Measurements from ENCODE around the gene HACD3.
A peak's percentile ranks its signal among the peaks of the same experiment; 100 is the strongest.
"Not testable (repeated sequence)": the region's sequence is repeated elsewhere in the genome, so short reads cannot be mapped to it uniquely, and the experiment has no call there.

HACD3 gene

GRCh38 chr15:65541231-65541820, 11.1 kb downstream of the HACD3 start:
- TF ChIP-seq, protein P1, sequence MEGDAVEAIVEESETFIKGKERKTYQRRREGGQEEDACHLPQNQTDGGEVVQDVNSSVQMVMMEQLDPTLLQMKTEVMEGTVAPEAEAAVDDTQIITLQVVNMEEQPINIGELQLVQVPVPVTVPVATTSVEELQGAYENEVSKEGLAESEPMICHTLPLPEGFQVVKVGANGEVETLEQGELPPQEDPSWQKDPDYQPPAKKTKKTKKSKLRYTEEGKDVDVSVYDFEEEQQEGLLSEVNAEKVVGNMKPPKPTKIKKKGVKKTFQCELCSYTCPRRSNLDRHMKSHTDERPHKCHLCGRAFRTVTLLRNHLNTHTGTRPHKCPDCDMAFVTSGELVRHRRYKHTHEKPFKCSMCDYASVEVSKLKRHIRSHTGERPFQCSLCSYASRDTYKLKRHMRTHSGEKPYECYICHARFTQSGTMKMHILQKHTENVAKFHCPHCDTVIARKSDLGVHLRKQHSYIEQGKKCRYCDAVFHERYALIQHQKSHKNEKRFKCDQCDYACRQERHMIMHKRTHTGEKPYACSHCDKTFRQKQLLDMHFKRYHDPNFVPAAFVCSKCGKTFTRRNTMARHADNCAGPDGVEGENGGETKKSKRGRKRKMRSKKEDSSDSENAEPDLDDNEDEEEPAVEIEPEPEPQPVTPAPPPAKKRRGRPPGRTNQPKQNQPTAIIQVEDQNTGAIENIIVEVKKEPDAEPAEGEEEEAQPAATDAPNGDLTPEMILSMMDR (IDR thresholded peaks at IDR 0.05; ENCODE audit: low read depth, low read length, missing control alignments) = no peak
- DNase-seq (ENCODE audit: low read depth) = no peak
- in situ Hi-C loops (cut with HindIII; ENCODE audit: low sequenced_read_pairs) = no loop called here
- no peak overlapping the region for H3K4me3 ChIP-seq (ENCODE audit: low read depth, low read length)

GRCh38 chr15:65547841-65548240, 17.6 kb downstream of the HACD3 start:
- no peak overlapping the region for H3K4me3 ChIP-seq (ENCODE audit: low read depth, low read length)
- DNase-seq (ENCODE audit: low read depth) = no peak
- in situ Hi-C loops (cut with HindIII; ENCODE audit: low sequenced_read_pairs) = no loop called here
- TF ChIP-seq, protein P1 (IDR thresholded peaks at IDR 0.05; ENCODE audit: low read depth, low read length, missing control alignments) = no peak

DNA sequence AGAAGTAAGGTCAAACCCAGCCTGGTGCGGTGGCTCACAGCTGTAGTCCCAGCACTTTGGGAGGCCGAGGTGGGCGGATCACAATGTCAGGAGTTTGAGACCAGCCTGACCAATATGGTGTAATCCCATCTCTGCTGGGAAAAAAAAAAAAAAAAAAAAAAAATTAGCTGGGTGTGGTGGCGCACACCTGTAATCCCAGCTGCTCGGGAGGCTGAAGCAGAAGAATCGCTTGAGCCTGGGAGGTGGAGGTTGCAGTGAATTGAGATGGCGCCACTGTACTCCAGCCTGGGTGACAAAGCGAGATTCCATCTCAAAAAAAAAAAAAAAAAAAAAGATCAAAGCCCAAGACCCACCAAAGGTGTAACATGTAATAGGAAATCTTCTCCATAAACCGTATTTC, 19.0 kb downstream of the HACD3 start:
- in situ Hi-C loops (cut with HindIII; ENCODE audit: low sequenced_read_pairs); DNase-seq (ENCODE audit: low read depth); H3K4me3 ChIP-seq (ENCODE audit: low read depth, low read length): not testable (repeated sequence)

GRCh38 chr15:65550681-65551098, 20.4 kb downstream of the HACD3 start:
- peak; percentile 88 for DNase-seq (ENCODE audit: low read depth)
- H3K4me3 ChIP-seq (ENCODE audit: low read depth, low read length) = no peak overlapping the region
- TF ChIP-seq, protein P1 (IDR thresholded peaks at IDR 0.05; ENCODE audit: low read depth, low read length, missing control alignments) = no peak
- in situ Hi-C loops (cut with HindIII; ENCODE audit: low sequenced_read_pairs) = no loop called here

- no peak for DNase-seq (ENCODE audit: low read depth)
- in situ Hi-C loops (cut with HindIII; ENCODE audit: low sequenced_read_pairs) = no loop called here
- H3K4me3 ChIP-seq (ENCODE audit: low read depth, low read length) = no peak overlapping the region
- TF ChIP-seq, protein P1 (IDR thresholded peaks at IDR 0.05; ENCODE audit: low read depth, low read length, missing control alignments) = no peak
Observed at GRCh38 chr15:65551183-65551582, 20.9 kb downstream of the HACD3 start.

GRCh38 chr15:65552851-65553250, 22.6 kb downstream of the HACD3 start:
- H3K4me3 ChIP-seq (ENCODE audit: low read depth, low read length); in situ Hi-C loops (cut with HindIII; ENCODE audit: low sequenced_read_pairs): not testable (repeated sequence)

DNA sequence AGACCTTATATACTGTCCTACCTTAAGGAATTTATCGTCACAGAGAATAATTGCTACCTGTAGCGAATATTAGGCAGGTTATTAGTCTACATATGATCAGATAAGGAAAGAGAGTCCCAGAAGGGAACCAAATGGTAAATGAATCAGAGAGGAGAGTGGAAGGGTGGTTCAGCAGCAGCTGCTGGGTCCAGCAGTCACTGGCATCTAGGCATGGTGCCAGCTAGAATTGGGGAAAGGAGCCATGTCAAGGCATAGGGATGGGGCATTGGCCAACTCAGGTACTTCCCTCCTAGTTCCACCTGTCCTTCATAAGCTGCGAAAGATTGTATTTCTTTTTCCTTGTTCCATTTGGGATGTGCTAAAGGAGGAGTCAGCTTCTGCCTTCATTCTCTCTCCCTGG, 23.4 kb downstream of the HACD3 start:
- DNase-seq (ENCODE audit: low read depth) = no peak
- in situ Hi-C loops (cut with HindIII; ENCODE audit: low sequenced_read_pairs) = no loop called here
- TF ChIP-seq, protein P1 (IDR thresholded peaks at IDR 0.05; ENCODE audit: low read depth, low read length, missing control alignments) = no peak
- H3K4me3 ChIP-seq (ENCODE audit: low read depth, low read length) = no peak overlapping the region

More at GRCh38 chr15:65552851-65553250, 22.6 kb downstream of the HACD3 start:
- not testable (repeated sequence) for DNase-seq (ENCODE audit: low read depth)

GRCh38 chr15:65556622-65557021, 26.4 kb downstream of the HACD3 start:
- no peak overlapping the region for H3K4me3 ChIP-seq (ENCODE audit: low read depth, low read length)
- TF ChIP-seq, protein P1 (IDR thresholded peaks at IDR 0.05; ENCODE audit: low read depth, low read length, missing control alignments) = no peak
- DNase-seq (ENCODE audit: low read depth) = no peak
- in situ Hi-C loops (cut with HindIII; ENCODE audit: low sequenced_read_pairs) = no loop called here

Measured in astrocyte of the cerebellum (primary cell).